H1 (cell line): Measurements from ENCODE around the gene METAP1D. TPM values are rescaled to one million over a fixed set of nuclear protein-coding genes. Genes with fewer than 3 reads are reported as not detected.

ENCODE experiments used
- ASH2L ChIP-seq: fragments of 200-600, 300-600 bp; sonication (generic); IDR thresholded peaks from one replicate; pipeline ENCODE4 v1.7.1; 2017; ENCODE audit warnings: low read length
- BCL11A ChIP-seq, 2 experiments: IDR thresholded peaks; one replicate each; pipeline ENCODE4 v1.6.1; 2011; ENCODE audit warnings: low read depth in 2 of 2, low read length in 2 of 2, mild to moderate bottlenecking in 2 of 2
- BRCA1 ChIP-seq: IDR thresholded peaks from 2 replicates; pipeline ENCODE4 v1.6.1; 2012; ENCODE audit warnings: low read depth, low read length, improper control_type of control experiment
- CEBPB ChIP-seq: IDR thresholded peaks from 2 replicates; pipeline ENCODE4 v1.6.1; 2012; ENCODE audit warnings: low read depth, low read length
- CHD1 ChIP-seq: IDR thresholded peaks from 2 replicates; pipeline ENCODE4 v1.6.1; 2012; ENCODE audit warnings: low read depth, low read length, improper control_type of control experiment
- CREB1 ChIP-seq: IDR thresholded peaks from 2 replicates; pipeline ENCODE4 v1.6.1; 2012; ENCODE audit warnings: inconsistent platforms
- GTF2F1 ChIP-seq: IDR thresholded peaks from 2 replicates; pipeline ENCODE4 v1.6.1; 2012; ENCODE audit warnings: low read depth, low read length, improper control_type of control experiment, borderline replicate concordance
- KDM1A ChIP-seq: fragments of 200-600, 300-600 bp; sonication (generic); IDR thresholded peaks from 2 replicates; pipeline ENCODE4 v1.7.1; 2016; ENCODE audit warnings: mild to moderate bottlenecking, low read length, borderline replicate concordance
- MAFK ChIP-seq: IDR thresholded peaks from 2 replicates; pipeline ENCODE4 v1.6.1; 2012; ENCODE audit warnings: low read depth, mild to moderate bottlenecking, improper control_type of control experiment, low read length
- NANOG ChIP-seq: IDR thresholded peaks from 2 replicates; pipeline ENCODE4 v1.6.1; 2011; ENCODE audit warnings: low read length, low read depth, mild to moderate bottlenecking, inconsistent platforms; ENCODE audit not compliant: insufficient read depth, poor library complexity, severe bottlenecking
- PHF8 ChIP-seq: fragments of 200-600 bp; sonication (generic); conservative IDR thresholded peaks from 2 replicates; pipeline ENCODE4 v1.7.1; 2012; ENCODE audit warnings: low read depth, mild to moderate bottlenecking, inconsistent platforms, low read length, moderate library complexity
- POLR2A ChIP-seq, 2 experiments: IDR thresholded peaks; 1 replicate in 1 of 2; 2 replicates in 1 of 2; pipeline ENCODE4 v1.6.1; 2011; ENCODE audit warnings: low read depth in 2 of 2, low read length in 2 of 2, mild to moderate bottlenecking in 2 of 2; ENCODE audit errors: control extremely low read depth in 1 of 2
- POLR2AphosphoS5 ChIP-seq: IDR thresholded peaks from 2 replicates; pipeline ENCODE4 v1.6.1; 2011; ENCODE audit warnings: low read depth, low read length
- RNF2 ChIP-seq: fragments of 200-900, 300-1000 bp; sonication (generic); IDR thresholded peaks from 2 replicates; pipeline ENCODE4 v1.7.1; 2016; ENCODE audit warnings: borderline replicate concordance, low read depth, mild to moderate bottlenecking, antibody characterized with exemption, low read length; ENCODE audit not compliant: poor library complexity, severe bottlenecking; ENCODE audit errors: missing control alignments
- RXRA ChIP-seq: IDR thresholded peaks from 2 replicates; pipeline ENCODE4 v1.6.1; 2011; ENCODE audit warnings: low read depth, mild to moderate bottlenecking, low read length, moderate library complexity; ENCODE audit not compliant: insufficient read depth
- SIRT6 ChIP-seq: IDR thresholded peaks from one replicate; pipeline ENCODE4 v1.7.1; 2012; ENCODE audit warnings: low read length, inconsistent platforms
- SUZ12 ChIP-seq: fragments of 200-600 bp; sonication (generic); IDR thresholded peaks from 2 replicates; pipeline ENCODE4 v1.6.1; 2012; ENCODE audit warnings: mild to moderate bottlenecking, inconsistent platforms, low read length, moderate library complexity, mixed read lengths
- TAF7 ChIP-seq: optimal IDR thresholded peaks from 2 replicates; pipeline ENCODE3; 2011; ENCODE audit warnings: low read depth, mild to moderate bottlenecking, inconsistent platforms, low read length, moderate library complexity, borderline replicate concordance
- TEAD4 ChIP-seq: IDR thresholded peaks from 2 replicates; pipeline ENCODE4 v1.6.1; 2012; ENCODE audit warnings: low read depth, low read length, inconsistent platforms, mixed read lengths
- polyA plus RNA-seq, 7 experiments: library from polyadenylated mRNA; depleted of rRNA in 3 of 7; stranded (reverse) in 5 of 7; unstranded in 2 of 7; fragments of >200 nt in 5 of 7; fragments of 200-250 nt in 2 of 7; gene quantifications; 1 replicate in 5 of 7; 2 replicates in 1 of 7; 4 replicates in 1 of 7; pipeline versions ENCODE4 v1.2.1 to v1.2.3, GENCODE V29; 2011 to 2013; ENCODE audit warnings: missing spikeins in 2 of 7, mixed read lengths in 2 of 7
- total RNA-seq: library from RNA; stranded (reverse); fragmentation: NEBNext Ultra II Directional; extraction: Animal tissue kit (Norgen Biotek cat#: 25700); gene quantifications from 2 replicates; pipeline ENCODE4 v1.2.1, GENCODE V29; 2021
- TF ChIP-seq, protein P1 (sequence below): IDR thresholded peaks from 2 replicates; pipeline ENCODE4 v1.6.1; 2011; ENCODE audit warnings: low read depth, mild to moderate bottlenecking, low read length; ENCODE audit not compliant: insufficient read depth
- TF ChIP-seq, protein P2 (sequence below), 3 experiments: IDR thresholded peaks; 1 replicate in 2 of 3; 2 replicates in 1 of 3; pipeline versions ENCODE4 v1.5.1 to v1.6.1; 2011; ENCODE audit warnings: low read length in 3 of 3, mild to moderate bottlenecking in 3 of 3, inconsistent platforms in 2 of 3, low read depth in 1 of 3, moderate library complexity in 1 of 3; ENCODE audit not compliant: insufficient read depth in 1 of 3; ENCODE audit errors: control extremely low read depth in 1 of 3

Gene METAP1D
- total and polyA plus RNA-seq, 2 of the 8 experiments (the other 6 are each of a cell fraction or from before 2014, with no cell fraction given): 3.9 to 6.2 TPM

DNA sequence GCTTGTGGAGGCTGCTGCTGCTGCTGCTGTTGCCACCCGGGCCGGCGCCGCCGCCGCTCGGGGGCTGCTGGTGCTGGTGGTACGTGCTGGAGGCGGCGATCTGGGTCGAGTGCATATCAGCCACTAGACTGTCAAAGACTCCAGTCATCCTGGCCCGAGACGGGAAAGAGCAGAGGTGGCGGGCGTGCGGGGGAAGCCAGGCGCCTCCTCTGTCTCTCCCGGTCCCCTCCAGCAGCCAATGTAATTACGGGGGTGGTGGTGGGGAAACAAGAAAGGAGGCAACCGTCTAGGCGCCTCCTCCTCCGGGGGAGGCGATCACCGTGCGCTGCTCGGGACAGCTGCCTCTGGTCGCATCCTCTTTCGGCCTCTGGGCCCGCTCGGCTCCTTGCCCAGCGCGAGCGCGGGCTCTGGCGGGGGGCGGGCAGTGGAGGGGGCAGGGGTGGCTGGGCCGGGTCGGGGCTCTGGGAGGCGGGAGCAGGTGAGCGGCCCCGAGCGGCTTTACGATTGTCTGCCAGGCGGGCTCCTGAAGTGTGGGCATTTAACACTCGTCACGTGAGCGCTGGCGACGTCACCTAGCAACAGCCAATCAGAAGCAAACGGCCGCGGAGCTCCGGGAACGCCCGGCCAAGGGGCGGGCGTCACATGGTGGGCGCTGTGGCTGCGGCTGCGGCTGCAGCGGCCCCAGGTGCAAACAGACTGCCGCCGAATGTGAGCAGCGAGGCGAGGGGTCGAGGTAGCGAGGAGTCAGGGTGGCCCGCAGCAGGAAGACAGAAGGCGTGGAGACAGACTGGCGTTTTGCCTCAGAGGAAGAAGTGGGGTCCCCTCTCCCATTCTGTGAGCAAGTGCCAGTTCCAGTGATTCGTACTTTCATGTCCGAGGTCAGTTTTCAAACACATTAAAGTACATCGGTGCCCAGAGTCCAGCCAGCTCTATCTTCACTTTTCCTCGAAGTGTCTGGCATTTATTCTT, 102.9 kb downstream of the METAP1D start, which contains the start of gene DLX2 (continued):
- TF ChIP-seq ASH2L: peak; percentile 8
- no peak for TF ChIP-seq RXRA
- no peak for TF ChIP-seq SUZ12
- peak; percentile 18; the same call in 1 of the 2 replicates for TF ChIP-seq PHF8
- no peak for TF ChIP-seq TEAD4
- no peak for TF ChIP-seq POLR2A (IDR thresholded peaks at IDR 0.05; ENCODE audit: control extremely low read depth in 1 of 2, low read depth in 2 of 2, low read length in 2 of 2)
- TF ChIP-seq, protein P1, sequence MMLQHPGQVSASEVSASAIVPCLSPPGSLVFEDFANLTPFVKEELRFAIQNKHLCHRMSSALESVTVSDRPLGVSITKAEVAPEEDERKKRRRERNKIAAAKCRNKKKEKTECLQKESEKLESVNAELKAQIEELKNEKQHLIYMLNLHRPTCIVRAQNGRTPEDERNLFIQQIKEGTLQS: peak; percentile 87
- TF ChIP-seq TAF7: peak; percentile 18
- TF ChIP-seq, protein P2, sequence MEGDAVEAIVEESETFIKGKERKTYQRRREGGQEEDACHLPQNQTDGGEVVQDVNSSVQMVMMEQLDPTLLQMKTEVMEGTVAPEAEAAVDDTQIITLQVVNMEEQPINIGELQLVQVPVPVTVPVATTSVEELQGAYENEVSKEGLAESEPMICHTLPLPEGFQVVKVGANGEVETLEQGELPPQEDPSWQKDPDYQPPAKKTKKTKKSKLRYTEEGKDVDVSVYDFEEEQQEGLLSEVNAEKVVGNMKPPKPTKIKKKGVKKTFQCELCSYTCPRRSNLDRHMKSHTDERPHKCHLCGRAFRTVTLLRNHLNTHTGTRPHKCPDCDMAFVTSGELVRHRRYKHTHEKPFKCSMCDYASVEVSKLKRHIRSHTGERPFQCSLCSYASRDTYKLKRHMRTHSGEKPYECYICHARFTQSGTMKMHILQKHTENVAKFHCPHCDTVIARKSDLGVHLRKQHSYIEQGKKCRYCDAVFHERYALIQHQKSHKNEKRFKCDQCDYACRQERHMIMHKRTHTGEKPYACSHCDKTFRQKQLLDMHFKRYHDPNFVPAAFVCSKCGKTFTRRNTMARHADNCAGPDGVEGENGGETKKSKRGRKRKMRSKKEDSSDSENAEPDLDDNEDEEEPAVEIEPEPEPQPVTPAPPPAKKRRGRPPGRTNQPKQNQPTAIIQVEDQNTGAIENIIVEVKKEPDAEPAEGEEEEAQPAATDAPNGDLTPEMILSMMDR (IDR thresholded peaks at IDR 0.05; ENCODE audit: control extremely low read depth in 1 of 3, insufficient read depth in 1 of 3, low read depth in 1 of 3, low read length in 3 of 3): no peak
- no peak for TF ChIP-seq CHD1
- TF ChIP-seq MAFK: no peak
- TF ChIP-seq BRCA1: no peak
- no peak for TF ChIP-seq BCL11A (IDR thresholded peaks at IDR 0.05; ENCODE audit: low read depth in 2 of 2, low read length in 2 of 2)
- peak; percentile 53 for TF ChIP-seq RNF2
- no peak for TF ChIP-seq GTF2F1
- TF ChIP-seq CREB1: peak; percentile 79
- no peak for TF ChIP-seq KDM1A
- no peak for TF ChIP-seq SIRT6
- TF ChIP-seq POLR2AphosphoS5: no peak
- TF ChIP-seq CEBPB: no peak
- TF ChIP-seq NANOG: no peak
